Bone marrow (tissue), 2 donors: Measurements from ENCODE around the gene TUBGCP4.
"Not testable (repeated sequence)": the region's sequence is repeated elsewhere in the genome, so short reads cannot be mapped to it uniquely, and the experiment has no call there.

ENCODE experiments used
- DNase-seq, 2 donors: peaks; one replicate each; lab custom pipeline; 2025; lab: John Stamatoyannopoulos, UW

TUBGCP4 gene

GRCh38 chr15:43370975-43371974 is at the start of gene TUBGCP4, which contains the start of gene ZSCAN29:
Gene TUBGCP4, plus strand, starts transcription at chr15:43371101. Its CDS starts 254 bp downstream, at chr15:43371355.
Gene ZSCAN29, minus strand, starts transcription at chr15:43371043. Its CDS starts 1,130 bp downstream, at chr15:43369913.
- DNase-seq, result peak; percentile 55 to 81

GRCh38 chr15:43325039-43325684 is 45.7 kb upstream of the TUBGCP4 start:
- DNase-seq, result no peak

GRCh38 chr15:43329217-43329959 is 41.5 kb upstream of the TUBGCP4 start:
- DNase-seq, result no peak

- peak; percentile 80 to 86 for DNase-seq
Observed at GRCh38 chr15:43329960-43330779, 40.7 kb upstream of the TUBGCP4 start, which contains the start of gene LCMT2. Gene LCMT2, minus strand, starts transcription at chr15:43330573. Its CDS starts 84 bp downstream, at chr15:43330489.

- no peak for DNase-seq
Observed at GRCh38 chr15:43330780-43331087, 40.2 kb upstream of the TUBGCP4 start.

- DNase-seq, result no peak
Observed at GRCh38 chr15:43346305-43346704, 24.6 kb upstream of the TUBGCP4 start.

- no peak for DNase-seq
Observed at GRCh38 chr15:43347114-43347513, 23.8 kb upstream of the TUBGCP4 start.

GRCh38 chr15:43352693-43353382 is 18.1 kb upstream of the TUBGCP4 start:
- DNase-seq, result no peak

GRCh38 chr15:43360821-43361220 is 10.1 kb upstream of the TUBGCP4 start:
- no peak for DNase-seq

- no peak for DNase-seq
Observed at GRCh38 chr15:43361313-43361903, 9.5 kb upstream of the TUBGCP4 start.

- peak in 1 of 2 donors; percentile 26 for DNase-seq
Observed at GRCh38 chr15:43370310-43370974, 459 bp upstream of the TUBGCP4 start.

GRCh38 chr15:43376017-43376705 is 5.3 kb downstream of the TUBGCP4 start:
- peak in 1 of 2 donors; percentile 2 for DNase-seq

- DNase-seq, result no peak
Observed at GRCh38 chr15:43378601-43379000, 7.7 kb downstream of the TUBGCP4 start.

- no peak for DNase-seq
Observed at GRCh38 chr15:43382310-43382709, 11.4 kb downstream of the TUBGCP4 start.

- no peak for DNase-seq
Observed at GRCh38 chr15:43383070-43383469, 12.2 kb downstream of the TUBGCP4 start.

GRCh38 chr15:43390723-43391122 is 19.8 kb downstream of the TUBGCP4 start:
- DNase-seq, result no peak

- not testable (repeated sequence) for DNase-seq
Observed at GRCh38 chr15:43393592-43393991, 22.7 kb downstream of the TUBGCP4 start.

GRCh38 chr15:43402255-43402654 is 31.4 kb downstream of the TUBGCP4 start:
- no peak for DNase-seq

GRCh38 chr15:43403616-43404015 is 32.7 kb downstream of the TUBGCP4 start:
- DNase-seq, result no peak
